ENCODE data around the gene TMEM272.
A peak's percentile ranks its signal among the peaks of the same experiment; 100 is the strongest.

Gene TMEM272

DNA sequence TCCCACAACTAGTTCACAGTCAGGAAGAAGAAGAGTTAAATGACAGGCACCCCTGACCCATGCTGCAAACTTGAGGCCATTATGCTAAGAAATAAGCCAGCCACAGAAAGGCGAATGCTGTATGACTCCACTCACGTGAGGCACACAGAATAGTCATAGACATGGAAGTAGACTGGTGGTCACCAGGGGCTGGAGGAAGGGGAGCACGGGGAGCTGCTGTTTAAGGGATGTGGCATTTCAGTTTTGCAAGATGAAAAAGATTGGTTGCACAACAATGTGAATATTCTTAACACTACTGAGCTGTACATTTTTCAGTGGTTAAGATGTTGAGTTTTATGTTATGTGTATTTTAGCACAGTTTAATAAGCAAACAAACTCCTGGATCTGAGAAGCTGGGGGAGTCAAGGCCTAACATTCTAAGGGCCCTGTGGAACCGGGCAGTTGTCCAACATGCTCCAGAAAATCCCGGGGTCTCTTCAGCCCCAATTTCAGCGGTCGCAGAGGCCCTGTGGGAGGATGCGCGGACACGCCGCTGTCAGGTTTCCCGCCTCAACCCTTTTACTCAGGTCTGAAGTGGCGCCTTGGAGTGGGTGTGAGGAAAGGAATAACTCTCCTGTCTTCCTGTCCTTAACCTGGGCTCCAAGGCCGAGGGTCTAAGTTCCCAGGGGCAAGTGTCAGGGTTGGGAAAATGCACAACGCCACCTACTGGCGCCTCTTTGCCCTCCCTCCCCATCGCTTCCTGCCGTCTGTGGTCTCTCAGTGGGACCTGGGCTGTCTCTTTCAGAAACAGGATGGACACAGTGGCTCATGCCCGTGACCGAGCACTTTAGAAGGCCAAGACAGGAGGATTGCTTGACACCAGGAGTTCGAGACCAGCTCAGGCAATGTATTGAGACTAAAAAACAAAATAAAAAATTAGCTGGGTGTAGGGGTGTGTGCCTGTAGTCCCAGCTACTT is 4.4 kb upstream of the TMEM272 start:
- peak; percentile 38 for DNase-seq (ENCODE audit: insufficient read length)
- no peak for FAIRE-seq
- TF ChIP-seq POLR2AphosphoS5 (IDR thresholded peaks at IDR 0.05; ENCODE audit: low read depth, low read length) = no peak
- no peak for TF ChIP-seq POLR2A (IDR thresholded peaks at IDR 0.05; ENCODE audit: low read depth, low read length)
- TF ChIP-seq TAF1 (IDR thresholded peaks at IDR 0.05; ENCODE audit: borderline replicate concordance, low read depth, low read length) = no peak

GRCh38 chr13:51848674-51849073 is 3.7 kb upstream of the TMEM272 start:
- no peak for DNase-seq (ENCODE audit: insufficient read length)
- TF ChIP-seq POLR2AphosphoS5 (IDR thresholded peaks at IDR 0.05; ENCODE audit: low read depth, low read length) = no peak
- TF ChIP-seq TAF1 (IDR thresholded peaks at IDR 0.05; ENCODE audit: borderline replicate concordance, low read depth, low read length) = no peak
- TF ChIP-seq POLR2A (IDR thresholded peaks at IDR 0.05; ENCODE audit: low read depth, low read length) = no peak
- FAIRE-seq = no peak

GRCh38 chr13:51846756-51847155 is 1.8 kb upstream of the TMEM272 start:
- TF ChIP-seq POLR2A (IDR thresholded peaks at IDR 0.05; ENCODE audit: low read depth, low read length) = no peak
- no peak for TF ChIP-seq POLR2AphosphoS5 (IDR thresholded peaks at IDR 0.05; ENCODE audit: low read depth, low read length)
- no peak for TF ChIP-seq TAF1 (IDR thresholded peaks at IDR 0.05; ENCODE audit: borderline replicate concordance, low read depth, low read length)
- DNase-seq (ENCODE audit: insufficient read length) (no peak), FAIRE-seq (no peak)

DNA sequence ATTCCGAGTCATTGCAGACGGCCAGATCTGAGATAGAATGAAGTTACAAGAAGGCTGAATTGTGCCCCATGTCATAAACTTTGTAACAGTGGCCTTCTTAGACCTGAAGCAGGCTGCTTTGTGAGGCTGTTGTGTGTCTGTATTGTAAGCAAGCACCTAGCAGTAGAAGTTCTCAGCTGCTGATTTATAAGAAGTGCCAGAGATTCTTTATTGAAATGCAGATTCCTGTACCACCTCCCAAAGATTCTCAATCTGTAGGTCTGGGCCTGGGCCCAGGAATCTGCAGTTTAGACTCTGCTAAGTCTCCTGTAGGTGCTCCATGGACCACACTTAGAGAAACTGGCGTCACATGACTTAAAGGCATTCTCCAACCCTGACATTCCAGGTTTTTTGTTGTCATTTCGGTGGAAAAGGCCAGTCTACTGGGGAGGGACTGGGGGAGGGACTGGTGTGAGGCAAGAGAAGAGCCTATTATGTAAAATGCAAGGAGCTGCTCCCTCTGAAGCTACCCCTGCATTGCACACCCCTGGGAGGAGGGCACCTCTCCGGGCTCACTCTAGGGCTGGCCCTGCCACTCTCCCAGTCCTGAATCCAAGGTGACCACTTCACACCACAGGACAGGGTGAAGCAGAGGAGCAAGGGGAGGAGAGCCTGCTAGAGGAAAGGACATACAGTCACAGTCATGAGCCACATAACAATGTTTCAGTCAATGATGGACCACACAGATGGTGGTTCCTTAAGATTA is 769 bp upstream of the TMEM272 start:
- TF ChIP-seq POLR2A (IDR thresholded peaks at IDR 0.05; ENCODE audit: low read depth, low read length) (no peak), TAF1 (IDR thresholded peaks at IDR 0.05; ENCODE audit: borderline replicate concordance, low read depth, low read length) (no peak), POLR2AphosphoS5 (IDR thresholded peaks at IDR 0.05; ENCODE audit: low read depth, low read length) (no peak)
- no peak for DNase-seq (ENCODE audit: insufficient read length)
- FAIRE-seq = no peak

DNA sequence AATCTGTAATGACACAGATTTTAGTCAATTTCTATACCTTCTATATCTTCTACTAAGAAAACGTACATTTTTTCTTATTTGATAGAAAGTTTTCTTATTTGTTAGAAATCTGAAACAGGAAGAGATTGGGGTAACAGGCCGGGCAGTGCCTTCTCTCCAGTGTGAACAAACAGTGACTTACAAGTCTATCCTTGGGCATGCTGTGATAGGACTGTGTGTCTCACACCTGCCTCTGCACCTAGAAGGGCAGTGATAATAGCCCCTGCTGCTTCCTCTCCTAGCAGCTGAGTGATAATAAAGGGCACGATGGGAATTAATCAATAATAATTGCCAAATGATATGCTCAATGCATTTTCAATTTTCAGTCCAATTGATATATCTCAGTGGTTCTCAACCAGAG is 1.4 kb downstream of the TMEM272 start:
- TF ChIP-seq POLR2AphosphoS5 (IDR thresholded peaks at IDR 0.05; ENCODE audit: low read depth, low read length) = no peak
- TF ChIP-seq TAF1 (IDR thresholded peaks at IDR 0.05; ENCODE audit: borderline replicate concordance, low read depth, low read length) = no peak
- no peak for TF ChIP-seq POLR2A (IDR thresholded peaks at IDR 0.05; ENCODE audit: low read depth, low read length)
- no peak for FAIRE-seq
- no peak for DNase-seq (ENCODE audit: insufficient read length)

DNA sequence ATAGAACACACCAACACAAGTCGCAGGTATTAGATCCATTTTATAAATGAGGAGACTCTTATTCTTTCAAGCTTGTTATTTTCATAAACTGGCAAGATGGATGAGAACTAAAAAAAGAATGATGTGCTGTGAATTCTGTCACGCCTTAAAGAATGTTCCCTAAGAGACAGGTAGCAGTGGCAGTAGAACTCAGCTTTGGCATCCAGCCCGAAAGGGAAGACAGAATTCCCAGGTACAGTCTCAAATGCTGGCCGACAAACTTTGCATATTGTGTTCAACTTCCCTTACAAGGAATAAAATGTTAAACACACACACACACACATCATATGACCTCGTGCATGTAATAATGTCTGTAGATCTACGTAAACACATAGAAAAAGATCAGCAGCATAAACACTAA is 3.2 kb downstream of the TMEM272 start:
- TF ChIP-seq TAF1 (IDR thresholded peaks at IDR 0.05; ENCODE audit: borderline replicate concordance, low read depth, low read length) (no peak), POLR2AphosphoS5 (IDR thresholded peaks at IDR 0.05; ENCODE audit: low read depth, low read length) (no peak), POLR2A (IDR thresholded peaks at IDR 0.05; ENCODE audit: low read depth, low read length) (no peak)
- DNase-seq (ENCODE audit: insufficient read length) (no peak), FAIRE-seq (no peak)

- no peak for FAIRE-seq
- TF ChIP-seq TAF1 (IDR thresholded peaks at IDR 0.05; ENCODE audit: borderline replicate concordance, low read depth, low read length) (no peak), POLR2AphosphoS5 (IDR thresholded peaks at IDR 0.05; ENCODE audit: low read depth, low read length) (no peak), POLR2A (IDR thresholded peaks at IDR 0.05; ENCODE audit: low read depth, low read length) (no peak)
- DNase-seq (ENCODE audit: insufficient read length) = no peak
Observed at GRCh38 chr13:51840917-51841316, 4.1 kb downstream of the TMEM272 start.

DNA sequence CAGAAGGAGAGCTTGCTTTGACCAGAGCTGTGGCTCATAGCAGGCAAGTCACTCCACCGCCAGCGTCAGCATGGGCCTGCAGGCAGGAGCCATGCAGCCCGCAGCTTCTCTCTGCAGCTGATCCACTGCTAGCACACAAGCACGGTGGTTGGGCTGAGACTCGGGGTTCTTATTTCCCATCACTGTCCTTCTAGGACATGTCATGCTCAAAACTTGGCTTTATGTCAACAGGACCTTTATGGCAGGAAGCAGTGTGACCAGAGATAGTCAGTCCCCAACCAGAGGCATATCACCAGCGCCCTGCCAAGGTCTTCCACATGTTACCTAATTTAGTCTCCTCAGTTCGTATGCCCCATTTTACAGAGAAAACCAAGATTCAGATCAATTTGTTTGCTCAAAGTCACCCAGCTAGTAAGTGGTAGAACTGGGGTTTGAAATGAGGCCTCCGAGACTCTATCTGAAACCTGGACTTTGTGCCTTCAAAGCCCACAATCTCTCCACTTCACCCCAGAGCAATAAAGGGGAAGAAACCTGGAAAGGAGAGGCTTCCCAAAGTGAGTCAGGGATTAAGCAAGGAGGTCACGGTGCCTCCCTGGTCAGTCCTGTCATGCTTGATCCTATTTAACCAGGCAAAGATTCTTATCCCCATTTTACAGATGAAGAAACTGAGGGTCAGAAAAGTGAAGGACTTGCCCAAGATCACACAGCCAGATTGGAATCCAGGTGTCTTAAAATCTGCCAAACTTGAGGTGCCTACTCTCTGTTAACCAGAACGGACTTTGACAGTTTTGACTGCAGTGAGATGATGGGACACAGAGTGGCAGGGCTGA is 5.1 kb downstream of the TMEM272 start:
- DNase-seq (ENCODE audit: insufficient read length) = no peak
- FAIRE-seq = no peak
- TF ChIP-seq POLR2AphosphoS5 (IDR thresholded peaks at IDR 0.05; ENCODE audit: low read depth, low read length) (no peak), POLR2A (IDR thresholded peaks at IDR 0.05; ENCODE audit: low read depth, low read length) (no peak), TAF1 (IDR thresholded peaks at IDR 0.05; ENCODE audit: borderline replicate concordance, low read depth, low read length) (no peak)

DNA sequence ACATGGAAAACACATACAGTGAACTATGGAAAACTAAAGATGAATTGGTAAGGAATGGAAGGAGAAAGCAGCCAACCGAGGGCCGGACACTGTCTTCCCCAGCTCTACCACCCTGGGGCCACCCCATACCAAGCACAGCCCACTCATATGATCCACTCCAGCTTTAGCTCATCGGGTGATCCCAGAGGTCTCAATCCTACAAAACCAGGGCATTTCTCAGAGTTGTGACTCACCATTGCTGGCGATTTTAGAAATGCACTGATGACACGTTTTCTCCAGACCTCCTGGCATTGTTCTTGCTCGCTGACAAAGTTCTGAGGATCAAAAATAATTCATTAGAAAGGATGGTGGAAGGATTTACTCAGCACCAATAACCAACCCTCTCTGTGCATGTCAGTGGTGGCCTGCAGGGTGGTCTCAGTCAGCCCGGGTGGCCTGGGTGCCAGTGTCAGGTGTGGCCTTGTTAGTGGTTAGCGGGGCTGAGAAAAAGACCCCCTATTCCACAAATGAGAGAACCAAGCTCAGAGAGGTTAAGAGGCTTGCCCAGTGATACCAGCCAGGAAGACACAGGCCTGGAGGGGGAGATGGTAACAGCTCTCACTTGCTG is 6.6 kb downstream of the TMEM272 start:
- FAIRE-seq (no peak), DNase-seq (ENCODE audit: insufficient read length) (no peak)
- TF ChIP-seq POLR2AphosphoS5 (IDR thresholded peaks at IDR 0.05; ENCODE audit: low read depth, low read length) (no peak), TAF1 (IDR thresholded peaks at IDR 0.05; ENCODE audit: borderline replicate concordance, low read depth, low read length) (no peak), POLR2A (IDR thresholded peaks at IDR 0.05; ENCODE audit: low read depth, low read length) (no peak)

GRCh38 chr13:51837016-51837415 is 8.0 kb downstream of the TMEM272 start:
- FAIRE-seq (no peak), DNase-seq (ENCODE audit: insufficient read length) (no peak)
- TF ChIP-seq TAF1 (IDR thresholded peaks at IDR 0.05; ENCODE audit: borderline replicate concordance, low read depth, low read length) (no peak), POLR2A (IDR thresholded peaks at IDR 0.05; ENCODE audit: low read depth, low read length) (no peak), POLR2AphosphoS5 (IDR thresholded peaks at IDR 0.05; ENCODE audit: low read depth, low read length) (no peak)

Data from GM12892 (cell line).